ENCODE results near the gene FAAP24.

Gene FAAP24, protein sequence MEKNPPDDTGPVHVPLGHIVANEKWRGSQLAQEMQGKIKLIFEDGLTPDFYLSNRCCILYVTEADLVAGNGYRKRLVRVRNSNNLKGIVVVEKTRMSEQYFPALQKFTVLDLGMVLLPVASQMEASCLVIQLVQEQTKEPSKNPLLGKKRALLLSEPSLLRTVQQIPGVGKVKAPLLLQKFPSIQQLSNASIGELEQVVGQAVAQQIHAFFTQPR

GRCh38 chr19:32971715-32972540, at the start of gene FAAP24, which contains the start of gene CEP89:
Gene FAAP24 (plus strand): TSS chr19:32972242. CDS start chr19:32973197, 955 bp downstream.
Gene CEP89 (minus strand): TSS chr19:32971958. CDS start chr19:32971874, 84 bp downstream.
- TF ChIP-seq, protein P1, sequence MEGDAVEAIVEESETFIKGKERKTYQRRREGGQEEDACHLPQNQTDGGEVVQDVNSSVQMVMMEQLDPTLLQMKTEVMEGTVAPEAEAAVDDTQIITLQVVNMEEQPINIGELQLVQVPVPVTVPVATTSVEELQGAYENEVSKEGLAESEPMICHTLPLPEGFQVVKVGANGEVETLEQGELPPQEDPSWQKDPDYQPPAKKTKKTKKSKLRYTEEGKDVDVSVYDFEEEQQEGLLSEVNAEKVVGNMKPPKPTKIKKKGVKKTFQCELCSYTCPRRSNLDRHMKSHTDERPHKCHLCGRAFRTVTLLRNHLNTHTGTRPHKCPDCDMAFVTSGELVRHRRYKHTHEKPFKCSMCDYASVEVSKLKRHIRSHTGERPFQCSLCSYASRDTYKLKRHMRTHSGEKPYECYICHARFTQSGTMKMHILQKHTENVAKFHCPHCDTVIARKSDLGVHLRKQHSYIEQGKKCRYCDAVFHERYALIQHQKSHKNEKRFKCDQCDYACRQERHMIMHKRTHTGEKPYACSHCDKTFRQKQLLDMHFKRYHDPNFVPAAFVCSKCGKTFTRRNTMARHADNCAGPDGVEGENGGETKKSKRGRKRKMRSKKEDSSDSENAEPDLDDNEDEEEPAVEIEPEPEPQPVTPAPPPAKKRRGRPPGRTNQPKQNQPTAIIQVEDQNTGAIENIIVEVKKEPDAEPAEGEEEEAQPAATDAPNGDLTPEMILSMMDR (IDR thresholded peaks at IDR 0.05; ENCODE audit: insufficient read depth, low read length, poor library complexity, severe bottlenecking): no peak
- H3K27me3 ChIP-seq (replicated peaks; ENCODE audit: control insufficient read depth, insufficient read depth, low read length): no peaks in the 10 kb centered on the region
- DNase-seq (ENCODE audit: extremely low read depth, insufficient read length): peak; percentile 96
- peak within 1 kb of the TSS; percentile 87 for H3K4me3 ChIP-seq (replicated peaks; ENCODE audit: low read depth, low read length)
- peaks cover under 1% of the 10 kb centered on the region for H3K36me3 ChIP-seq (ENCODE audit: control insufficient read depth, insufficient read depth, low read length)

DNA sequence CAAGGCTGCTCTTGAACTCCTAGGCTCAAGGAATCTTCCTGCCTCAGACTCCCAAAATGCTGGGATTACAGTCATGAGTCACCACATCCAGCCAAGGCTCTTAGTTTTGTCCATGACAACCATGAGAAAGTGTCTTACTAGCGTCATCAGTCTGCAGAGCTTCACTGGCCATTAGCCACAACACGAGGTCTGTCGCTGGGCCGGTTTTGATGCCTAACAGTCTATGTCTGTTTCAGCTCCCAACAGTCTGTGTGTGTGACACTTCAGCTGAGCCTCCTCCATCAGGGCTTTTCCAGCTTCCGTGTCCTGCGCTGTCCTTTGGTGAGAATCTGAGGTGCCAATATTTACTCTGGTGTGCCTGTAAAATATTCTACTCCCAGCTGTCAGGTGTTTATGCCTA, 47.8 kb upstream of the FAAP24 start:
- DNase-seq (ENCODE audit: extremely low read depth, insufficient read length): no peak
- TF ChIP-seq, protein P1 (IDR thresholded peaks at IDR 0.05; ENCODE audit: insufficient read depth, low read length, poor library complexity, severe bottlenecking): no peak
- Histone ChIP-seq H3K27me3 (replicated peaks; ENCODE audit: control insufficient read depth, insufficient read depth, low read length) (no peaks in the 10 kb centered on the region), H3K36me3 (ENCODE audit: control insufficient read depth, insufficient read depth, low read length) (peaks cover 2% of the 10 kb centered on the region; the same call in 1 of the 2 replicates), H3K4me3 (replicated peaks; ENCODE audit: low read depth, low read length) (no peak overlapping the region)

DNA sequence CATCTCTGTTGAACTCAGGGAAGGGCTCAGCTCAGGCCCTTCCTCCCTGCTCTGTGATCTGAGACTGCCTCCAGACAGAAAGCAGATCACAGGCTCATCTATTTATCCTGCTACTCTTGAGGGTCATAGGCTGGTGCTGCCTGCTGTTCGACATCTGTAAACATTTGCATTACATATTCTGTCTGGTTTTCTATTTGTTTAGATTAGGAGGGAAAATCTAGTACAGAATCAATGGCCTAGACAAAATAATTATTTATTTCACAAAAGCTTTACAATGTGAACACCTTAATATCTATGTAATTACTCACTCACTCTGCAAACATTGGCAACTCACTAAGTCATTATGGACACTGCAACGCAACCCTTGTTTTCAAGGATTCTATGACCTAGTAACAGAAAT, 43.2 kb upstream of the FAAP24 start:
- TF ChIP-seq, protein P1 (IDR thresholded peaks at IDR 0.05; ENCODE audit: insufficient read depth, low read length, poor library complexity, severe bottlenecking): no peak
- no peak for DNase-seq (ENCODE audit: extremely low read depth, insufficient read length)
- Histone ChIP-seq H3K27me3 (replicated peaks; ENCODE audit: control insufficient read depth, insufficient read depth, low read length) (no peaks in the 10 kb centered on the region), H3K4me3 (replicated peaks; ENCODE audit: low read depth, low read length) (no peak overlapping the region), H3K36me3 (ENCODE audit: control insufficient read depth, insufficient read depth, low read length) (peaks cover 4% of the 10 kb centered on the region; the same call in 1 of the 2 replicates)

DNA sequence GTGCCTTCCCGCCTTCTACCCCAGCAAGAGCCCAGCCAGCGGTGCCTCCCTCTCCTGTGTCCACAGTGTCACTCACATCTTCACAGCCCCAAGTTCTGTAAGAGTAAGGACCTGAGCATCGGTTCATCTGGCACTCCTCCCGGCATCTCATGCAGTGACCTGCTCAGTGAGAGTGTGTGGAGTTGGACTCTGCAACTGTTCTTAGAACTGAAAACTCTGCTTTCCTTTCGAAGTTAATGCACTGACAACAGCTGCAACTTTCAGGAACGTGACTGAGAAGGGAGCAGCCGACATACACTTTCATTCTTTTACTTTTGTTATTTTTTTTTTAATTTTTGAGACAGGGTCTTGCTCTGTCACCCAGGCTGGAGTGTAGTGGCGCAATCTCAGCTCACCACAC, 41.5 kb upstream of the FAAP24 start:
- Histone ChIP-seq H3K4me3 (replicated peaks; ENCODE audit: low read depth, low read length) (no peak overlapping the region), H3K27me3 (replicated peaks; ENCODE audit: control insufficient read depth, insufficient read depth, low read length) (no peaks in the 10 kb centered on the region), H3K36me3 (ENCODE audit: control insufficient read depth, insufficient read depth, low read length) (peaks cover 4% of the 10 kb centered on the region; the same call in 1 of the 2 replicates)
- TF ChIP-seq, protein P1 (IDR thresholded peaks at IDR 0.05; ENCODE audit: insufficient read depth, low read length, poor library complexity, severe bottlenecking): no peak
- DNase-seq (ENCODE audit: extremely low read depth, insufficient read length): no peak

DNA sequence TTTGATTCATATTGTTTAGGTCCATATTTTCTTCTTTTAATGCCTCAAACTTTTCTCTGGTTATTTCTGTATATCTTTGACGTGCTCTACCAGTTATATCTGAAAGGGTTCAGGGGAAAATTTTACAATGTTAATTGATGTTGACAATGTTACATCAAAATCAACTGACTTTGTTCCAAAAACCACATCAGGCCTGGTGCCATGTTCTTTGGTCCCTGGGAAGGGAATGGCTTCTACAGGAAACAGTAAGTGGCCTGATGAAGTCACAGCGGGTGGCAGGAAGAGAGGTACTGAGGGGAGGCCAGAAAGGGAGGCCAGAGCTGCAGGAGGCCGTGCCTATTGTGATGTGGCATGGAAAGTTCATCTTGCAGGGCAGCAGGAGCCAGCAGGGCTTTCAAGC, 38.5 kb upstream of the FAAP24 start:
- Histone ChIP-seq H3K36me3 (ENCODE audit: control insufficient read depth, insufficient read depth, low read length) (0 out of 2 replicates have a peak, but pooled peaks cover 2% of the 10 kb centered on the region), H3K4me3 (replicated peaks; ENCODE audit: low read depth, low read length) (no peak overlapping the region), H3K27me3 (replicated peaks; ENCODE audit: control insufficient read depth, insufficient read depth, low read length) (no peaks in the 10 kb centered on the region)
- TF ChIP-seq, protein P1 (IDR thresholded peaks at IDR 0.05; ENCODE audit: insufficient read depth, low read length, poor library complexity, severe bottlenecking): no peak
- DNase-seq (ENCODE audit: extremely low read depth, insufficient read length): no peak
